GM11168 (cell line): ENCODE results near the gene ADARB2.

Source experiments
- in situ Hi-C: fragments of 300-500 bp; cut with MboI; formaldehyde crosslinking; loops from one replicate; pipeline ENCODE4 v1.12.0; 2022; ENCODE audit warnings: low sequenced_read_pairs; ENCODE audit not compliant: unreplicated experiment

ADARB2 gene

GRCh38 chr10:1516492-1517165 lies 220.7 kb downstream of the ADARB2 start:
- in situ Hi-C loops, result no loop called here

GRCh38 chr10:1515780-1516491 lies 221.4 kb downstream of the ADARB2 start:
- in situ Hi-C loops, result no loop called here

GRCh38 chr10:1515121-1515779 lies 222.1 kb downstream of the ADARB2 start:
- in situ Hi-C loops, result no loop called here

GRCh38 chr10:1514681-1515080 lies 222.6 kb downstream of the ADARB2 start:
- in situ Hi-C loops, result no loop called here

- in situ Hi-C loops, result no loop called here
Observed at GRCh38 chr10:1513221-1513620, 224.1 kb downstream of the ADARB2 start.

- in situ Hi-C loops, result no loop called here
Observed at GRCh38 chr10:1509011-1509530, 228.3 kb downstream of the ADARB2 start.

GRCh38 chr10:1508096-1508495 lies 229.2 kb downstream of the ADARB2 start:
- in situ Hi-C loops, result no loop called here

- in situ Hi-C loops, result no loop called here
Observed at GRCh38 chr10:1507436-1507835, 229.9 kb downstream of the ADARB2 start.

GRCh38 chr10:1504940-1505339 lies 232.4 kb downstream of the ADARB2 start:
- in situ Hi-C loops, result no loop called here

- in situ Hi-C loops, result no loop called here
Observed at GRCh38 chr10:1504286-1504685, 233.0 kb downstream of the ADARB2 start.

GRCh38 chr10:1502451-1502850 lies 234.9 kb downstream of the ADARB2 start:
- in situ Hi-C loops, result no loop called here

GRCh38 chr10:1499359-1499957 lies 237.9 kb downstream of the ADARB2 start:
- in situ Hi-C loops, result no loop called here

GRCh38 chr10:1498746-1499358 lies 238.5 kb downstream of the ADARB2 start:
- in situ Hi-C loops, result no loop called here

- in situ Hi-C loops, result no loop called here
Observed at GRCh38 chr10:1495915-1496517, 241.3 kb downstream of the ADARB2 start.

- in situ Hi-C loops, result no loop called here
Observed at GRCh38 chr10:1492641-1493040, 244.7 kb downstream of the ADARB2 start.

- in situ Hi-C loops, result no loop called here
Observed at GRCh38 chr10:1491901-1492300, 245.4 kb downstream of the ADARB2 start.

GRCh38 chr10:1489801-1490200 lies 247.5 kb downstream of the ADARB2 start:
- in situ Hi-C loops, result no loop called here

GRCh38 chr10:1488970-1489548 lies 248.3 kb downstream of the ADARB2 start:
- in situ Hi-C loops, result no loop called here

- in situ Hi-C loops, result no loop called here
Observed at GRCh38 chr10:1486841-1487687, 250.3 kb downstream of the ADARB2 start.
